ENCODE results near the gene GALNT9. TPM values are rescaled to one million over a fixed set of nuclear protein-coding genes. Genes with fewer than 3 reads are reported as not detected.
"Not testable (repeated sequence)": the region's sequence is repeated elsewhere in the genome, so short reads cannot be mapped to it uniquely, and the experiment has no call there.

Gene GALNT9
- total and polyA plus RNA-seq, 2 donors = 0.91 to 1.5 TPM

- Histone ChIP-seq H3K9me3 (ENCODE audit: control insufficient read depth in 2 of 2, insufficient read depth in 1 of 2, low read length in 1 of 2) (no peaks in the 10 kb centered on the region), H3K4me3 (ENCODE audit: low read length in 2 of 2) (no peak overlapping the region), H3K27ac (ENCODE audit: low read depth in 1 of 2, low read length in 1 of 2) (no peak overlapping the region), H3K27me3 (ENCODE audit: control insufficient read depth in 2 of 2, insufficient read depth in 1 of 2, low read length in 1 of 2) (no peaks in the 10 kb centered on the region), H3K4me1 (ENCODE audit: control insufficient read depth in 2 of 2, insufficient read depth in 2 of 2, low read length in 2 of 2) (no peaks in the 10 kb centered on the region), H3K36me3 (ENCODE audit: control insufficient read depth in 2 of 2, insufficient read depth in 2 of 2, low read length in 1 of 2) (no peaks in the 10 kb centered on the region)
- 65% methylated on average over 16 of the region's 16 CpGs for WGBS
- DNase-seq (ENCODE audit: low read depth in 6 of 9, low spot score in 9 of 9) = no peak
Measured at GRCh38 chr12:132248453-132249167, 80.8 kb downstream of the GALNT9 start.

DNA sequence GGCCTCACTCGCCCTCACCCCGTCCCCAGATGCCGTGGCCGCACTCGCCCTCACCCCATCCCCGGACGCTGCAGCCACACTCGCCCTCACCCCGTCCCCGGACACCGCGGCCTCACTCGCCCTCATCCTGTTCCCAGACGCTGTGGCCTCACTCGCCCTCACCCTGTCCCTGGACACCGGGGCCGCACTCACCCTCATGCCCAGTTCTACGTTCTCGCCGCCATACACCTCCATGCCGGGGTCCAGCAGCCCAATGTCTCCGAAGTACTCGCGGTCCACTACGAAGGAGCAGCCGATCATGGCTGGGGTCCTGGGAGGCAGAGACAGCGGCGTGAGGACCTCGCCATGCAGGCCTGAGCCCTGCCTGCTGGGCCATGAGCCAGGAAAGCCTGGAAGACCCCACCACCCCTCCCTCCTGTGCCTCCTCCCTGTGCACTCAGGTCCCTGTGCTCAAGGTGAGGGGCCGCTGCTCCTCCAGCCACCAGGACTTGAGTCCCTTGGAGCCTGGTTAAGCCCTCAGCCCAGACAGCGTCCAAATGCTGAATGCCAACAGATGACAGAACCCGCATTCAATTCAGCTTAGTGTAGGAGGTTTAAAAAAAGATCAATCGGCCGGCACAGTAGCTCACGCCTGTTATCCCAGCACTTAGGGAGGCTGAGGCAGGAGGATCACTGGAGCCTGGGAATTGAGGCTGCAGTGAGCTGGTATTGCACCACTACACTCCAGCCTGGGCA is 81.5 kb downstream of the GALNT9 start:
- Histone ChIP-seq H3K4me3 (ENCODE audit: low read length in 2 of 2) (no peak overlapping the region), H3K27ac (ENCODE audit: low read depth in 1 of 2, low read length in 1 of 2) (no peak overlapping the region), H3K4me1 (ENCODE audit: control insufficient read depth in 2 of 2, insufficient read depth in 2 of 2, low read length in 2 of 2) (no peaks in the 10 kb centered on the region), H3K36me3 (ENCODE audit: control insufficient read depth in 2 of 2, insufficient read depth in 2 of 2, low read length in 1 of 2) (no peaks in the 10 kb centered on the region), H3K27me3 (ENCODE audit: control insufficient read depth in 2 of 2, insufficient read depth in 1 of 2, low read length in 1 of 2) (no peaks in the 10 kb centered on the region), H3K9me3 (ENCODE audit: control insufficient read depth in 2 of 2, insufficient read depth in 1 of 2, low read length in 1 of 2) (peaks cover 0 to 3% of the 10 kb centered on the region in 2 donors)
- 97% methylated on average over 35 of the region's 35 CpGs for WGBS
- no peak for DNase-seq (ENCODE audit: low read depth in 6 of 9, low spot score in 9 of 9)

- no peak overlapping the region for H3K27ac ChIP-seq (ENCODE audit: low read depth in 1 of 2, low read length in 1 of 2)
- H3K27me3 ChIP-seq (ENCODE audit: control insufficient read depth in 2 of 2, insufficient read depth in 1 of 2, low read length in 1 of 2) = no peaks in the 10 kb centered on the region
- 97% methylated on average over 27 of the region's 27 CpGs for WGBS
- H3K4me3 ChIP-seq (ENCODE audit: low read length in 2 of 2) = no peak overlapping the region
- peaks cover 0 to 3% of the 10 kb centered on the region in 2 donors for H3K9me3 ChIP-seq (ENCODE audit: control insufficient read depth in 2 of 2, insufficient read depth in 1 of 2, low read length in 1 of 2)
- no peaks in the 10 kb centered on the region for H3K36me3 ChIP-seq (ENCODE audit: control insufficient read depth in 2 of 2, insufficient read depth in 2 of 2, low read length in 1 of 2)
- no peaks in the 10 kb centered on the region for H3K4me1 ChIP-seq (ENCODE audit: control insufficient read depth in 2 of 2, insufficient read depth in 2 of 2, low read length in 2 of 2)
- no peak for DNase-seq (ENCODE audit: low read depth in 6 of 9, low spot score in 9 of 9)
Measured at GRCh38 chr12:132246997-132247717, 82.2 kb downstream of the GALNT9 start.

GRCh38 chr12:132245521-132246101 is 83.8 kb downstream of the GALNT9 start:
- DNase-seq (ENCODE audit: low read depth in 6 of 9, low spot score in 9 of 9) = no peak
- 95% methylated on average over 28 of the region's 28 CpGs for WGBS
- Histone ChIP-seq H3K27ac (ENCODE audit: low read depth in 1 of 2, low read length in 1 of 2) (no peak overlapping the region), H3K36me3 (ENCODE audit: control insufficient read depth in 2 of 2, insufficient read depth in 2 of 2, low read length in 1 of 2) (no peaks in the 10 kb centered on the region), H3K4me1 (ENCODE audit: control insufficient read depth in 2 of 2, insufficient read depth in 2 of 2, low read length in 2 of 2) (no peaks in the 10 kb centered on the region), H3K9me3 (ENCODE audit: control insufficient read depth in 2 of 2, insufficient read depth in 1 of 2, low read length in 1 of 2) (peaks cover 0 to 3% of the 10 kb centered on the region in 2 donors), H3K4me3 (ENCODE audit: low read length in 2 of 2) (no peak overlapping the region), H3K27me3 (ENCODE audit: control insufficient read depth in 2 of 2, insufficient read depth in 1 of 2, low read length in 1 of 2) (no peaks in the 10 kb centered on the region)

GRCh38 chr12:132244724-132245295 is 84.6 kb downstream of the GALNT9 start:
- no peak for DNase-seq (ENCODE audit: low read depth in 6 of 9, low spot score in 9 of 9)
- Histone ChIP-seq H3K4me1 (ENCODE audit: control insufficient read depth in 2 of 2, insufficient read depth in 2 of 2, low read length in 2 of 2) (no peaks in the 10 kb centered on the region), H3K4me3 (ENCODE audit: low read length in 2 of 2) (no peak overlapping the region), H3K27ac (ENCODE audit: low read depth in 1 of 2, low read length in 1 of 2) (no peak overlapping the region), H3K9me3 (ENCODE audit: control insufficient read depth in 2 of 2, insufficient read depth in 1 of 2, low read length in 1 of 2) (peaks cover 0 to 3% of the 10 kb centered on the region in 2 donors), H3K27me3 (ENCODE audit: control insufficient read depth in 2 of 2, insufficient read depth in 1 of 2, low read length in 1 of 2) (no peaks in the 10 kb centered on the region), H3K36me3 (ENCODE audit: control insufficient read depth in 2 of 2, insufficient read depth in 2 of 2, low read length in 1 of 2) (no peaks in the 10 kb centered on the region)
- 94% methylated on average over 22 of the region's 22 CpGs for WGBS

GRCh38 chr12:132243596-132244310 is 85.6 kb downstream of the GALNT9 start:
- H3K4me1 ChIP-seq (ENCODE audit: control insufficient read depth in 2 of 2, insufficient read depth in 2 of 2, low read length in 2 of 2) = no peaks in the 10 kb centered on the region
- H3K4me3 ChIP-seq (ENCODE audit: low read length in 2 of 2) = no peak overlapping the region
- H3K9me3 ChIP-seq (ENCODE audit: control insufficient read depth in 2 of 2, insufficient read depth in 1 of 2, low read length in 1 of 2) = peaks cover 0 to 3% of the 10 kb centered on the region in 2 donors
- no peaks in the 10 kb centered on the region for H3K27me3 ChIP-seq (ENCODE audit: control insufficient read depth in 2 of 2, insufficient read depth in 1 of 2, low read length in 1 of 2)
- no peak overlapping the region for H3K27ac ChIP-seq (ENCODE audit: low read depth in 1 of 2, low read length in 1 of 2)
- 67% methylated on average over 29 of the region's 29 CpGs for WGBS
- no peaks in the 10 kb centered on the region for H3K36me3 ChIP-seq (ENCODE audit: control insufficient read depth in 2 of 2, insufficient read depth in 2 of 2, low read length in 1 of 2)
- DNase-seq (ENCODE audit: low read depth in 6 of 9, low spot score in 9 of 9) = no peak

DNA sequence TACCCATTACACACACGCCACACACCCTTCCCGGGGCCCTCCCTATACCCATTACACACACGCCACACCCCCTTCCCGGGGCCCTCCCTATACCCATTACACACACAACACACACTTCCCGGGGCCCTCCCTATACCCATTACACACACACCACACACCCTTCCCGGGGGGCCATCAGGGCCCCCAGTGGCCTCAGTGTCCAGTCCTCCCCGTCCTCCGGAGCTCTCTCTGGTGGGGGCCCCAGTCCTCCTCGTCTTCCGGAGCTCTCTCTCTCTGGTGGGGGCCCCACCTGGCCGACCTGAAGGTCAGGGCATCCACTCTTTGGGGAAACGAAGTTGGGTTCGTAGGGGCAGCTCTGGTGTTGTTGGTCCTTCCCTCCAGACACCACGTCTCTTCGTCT is 86.2 kb downstream of the GALNT9 start:
- WGBS = 67% methylated on average over 15 of the region's 15 CpGs
- H3K27me3 ChIP-seq (ENCODE audit: control insufficient read depth in 2 of 2, insufficient read depth in 1 of 2, low read length in 1 of 2); DNase-seq (ENCODE audit: low read depth in 6 of 9, low spot score in 9 of 9); H3K36me3 ChIP-seq (ENCODE audit: control insufficient read depth in 2 of 2, insufficient read depth in 2 of 2, low read length in 1 of 2); H3K9me3 ChIP-seq (ENCODE audit: control insufficient read depth in 2 of 2, insufficient read depth in 1 of 2, low read length in 1 of 2); H3K4me3 ChIP-seq (ENCODE audit: low read length in 2 of 2); H3K27ac ChIP-seq (ENCODE audit: low read depth in 1 of 2, low read length in 1 of 2); H3K4me1 ChIP-seq (ENCODE audit: control insufficient read depth in 2 of 2, insufficient read depth in 2 of 2, low read length in 2 of 2): not testable (repeated sequence)

GRCh38 chr12:132240669-132241007 is 88.8 kb downstream of the GALNT9 start:
- H3K27ac ChIP-seq (ENCODE audit: low read depth in 1 of 2, low read length in 1 of 2); H3K4me3 ChIP-seq (ENCODE audit: low read length in 2 of 2); H3K4me1 ChIP-seq (ENCODE audit: control insufficient read depth in 2 of 2, insufficient read depth in 2 of 2, low read length in 2 of 2); H3K27me3 ChIP-seq (ENCODE audit: control insufficient read depth in 2 of 2, insufficient read depth in 1 of 2, low read length in 1 of 2); DNase-seq (ENCODE audit: low read depth in 6 of 9, low spot score in 9 of 9); H3K36me3 ChIP-seq (ENCODE audit: control insufficient read depth in 2 of 2, insufficient read depth in 2 of 2, low read length in 1 of 2): not testable (repeated sequence)
- H3K9me3 ChIP-seq (ENCODE audit: control insufficient read depth in 2 of 2, insufficient read depth in 1 of 2, low read length in 1 of 2) = peaks cover 0 to 18% of the 10 kb centered on the region in 2 donors
- WGBS = 87% methylated on average over 7 of the region's 7 CpGs
